Measurements from ENCODE around the gene NCCRP1.

GRCh38 chr19:39156326-39157230 lies 40.2 kb upstream of the NCCRP1 start:
- TF ChIP-seq, protein P1, sequence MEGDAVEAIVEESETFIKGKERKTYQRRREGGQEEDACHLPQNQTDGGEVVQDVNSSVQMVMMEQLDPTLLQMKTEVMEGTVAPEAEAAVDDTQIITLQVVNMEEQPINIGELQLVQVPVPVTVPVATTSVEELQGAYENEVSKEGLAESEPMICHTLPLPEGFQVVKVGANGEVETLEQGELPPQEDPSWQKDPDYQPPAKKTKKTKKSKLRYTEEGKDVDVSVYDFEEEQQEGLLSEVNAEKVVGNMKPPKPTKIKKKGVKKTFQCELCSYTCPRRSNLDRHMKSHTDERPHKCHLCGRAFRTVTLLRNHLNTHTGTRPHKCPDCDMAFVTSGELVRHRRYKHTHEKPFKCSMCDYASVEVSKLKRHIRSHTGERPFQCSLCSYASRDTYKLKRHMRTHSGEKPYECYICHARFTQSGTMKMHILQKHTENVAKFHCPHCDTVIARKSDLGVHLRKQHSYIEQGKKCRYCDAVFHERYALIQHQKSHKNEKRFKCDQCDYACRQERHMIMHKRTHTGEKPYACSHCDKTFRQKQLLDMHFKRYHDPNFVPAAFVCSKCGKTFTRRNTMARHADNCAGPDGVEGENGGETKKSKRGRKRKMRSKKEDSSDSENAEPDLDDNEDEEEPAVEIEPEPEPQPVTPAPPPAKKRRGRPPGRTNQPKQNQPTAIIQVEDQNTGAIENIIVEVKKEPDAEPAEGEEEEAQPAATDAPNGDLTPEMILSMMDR (IDR thresholded peaks at IDR 0.05), result no peak
- TF ChIP-seq POLR2A (IDR thresholded peaks at IDR 0.05), result no peak

Measured in thyroid gland (tissue), 4 donors.